HCT116 (cell line): Measurements from ENCODE around the gene LRRC14B. TPM values are rescaled to one million over a fixed set of nuclear protein-coding genes. Genes with fewer than 3 reads are reported as not detected.

ENCODE experiments used
- ATAC-seq: fragments of 200-7000 bp; cut with Tn5 transposase; 2 replicates; pipeline ENCODE4 v1.9.1; 2020; ENCODE audit warnings: mild to moderate bottlenecking, moderate library complexity
- BruUV-seq: library from RNA; stranded (reverse); fragments of 400-500 nt; replicated peaks from 2 replicates; lab custom pipeline; 2021; lab: Mats Ljungman, UMichigan
- CTCF ChIA-PET: fragments of 300-600 bp; sonication (Branson Sonifier 250); formaldehyde crosslinking; loops from one replicate; lab custom pipeline; 2021; ENCODE audit warnings: antibody characterized with exemption; lab: Charles Lee
- POLR2A ChIA-PET: fragments of 300-600, 350-600 bp; sonication (Branson Sonifier 250); formaldehyde crosslinking; loops from one replicate; lab custom pipeline; 2021; ENCODE audit warnings: antibody characterized with exemption; lab: Charles Lee
- RAD21 ChIA-PET, 2 experiments: fragments of 300-600 bp; sonication (Branson Sonifier 250); formaldehyde crosslinking; loops; one replicate each; lab custom pipeline; 2023; ENCODE audit warnings: low total read pairs in 2 of 2; ENCODE audit not compliant: uncharacterized antibody in 2 of 2, unreplicated experiment in 2 of 2, low non-redundant PET in 1 of 2; lab: Charles Lee
- DNase-seq: peaks from one replicate; pipeline ENCODE4 v3.0.0-alpha.2; 2010; ENCODE audit warnings: low read depth, low spot score
- H2AFZ ChIP-seq: fragments of 200-600 bp; shearing (Covaris generic), sonication (generic); 2 replicates; pipeline ENCODE4 v1.6.1; 2017; ENCODE audit warnings: low read depth, mixed run types, mixed read lengths, antibody characterized with exemption, low read length; ENCODE audit not compliant: poor library complexity, severe bottlenecking
- H3K27ac ChIP-seq: 2 replicates; pipeline ENCODE4 v1.5.1; 2012; ENCODE audit warnings: low read depth, low read length
- H3K27me3 ChIP-seq: fragments of 200-600 bp; sonication (generic); 2 replicates; pipeline ENCODE4 v1.6.1; 2016; ENCODE audit warnings: mixed run types, low read length, mixed read lengths; ENCODE audit not compliant: insufficient read depth
- H3K36me3 ChIP-seq, 2 experiments: fragments of 200-500 bp in 1 of 2; fragments of 200-600 bp in 1 of 2; sonication (Bioruptor generic) in 1 of 2; sonication (generic) in 1 of 2; 2 replicates each; pipeline versions ENCODE4 v1.5.1 to v1.6.1; 2014 to 2016; ENCODE audit warnings: low read length in 2 of 2, inconsistent platforms in 1 of 2, mixed read lengths in 1 of 2, mixed run types in 1 of 2; ENCODE audit not compliant: insufficient read depth in 2 of 2, control insufficient read depth in 1 of 2
- H3K4me1 ChIP-seq, 2 experiments: fragments of 200-600 bp in 1 of 2; sonication (generic) in 1 of 2; 2 replicates each; pipeline versions ENCODE4 v1.5.1 to v1.6.1; 2012 to 2017; ENCODE audit warnings: low read length in 2 of 2, inconsistent platforms in 1 of 2, mild to moderate bottlenecking in 1 of 2, mixed read lengths in 1 of 2, mixed run types in 1 of 2, moderate library complexity in 1 of 2; ENCODE audit not compliant: insufficient read depth in 2 of 2, control insufficient read depth in 1 of 2
- H3K4me2 ChIP-seq: fragments of 200-600 bp; sonication (generic); 2 replicates; pipeline ENCODE4 v1.6.1; 2017; ENCODE audit warnings: mixed run types, low read length, mixed read lengths
- H3K4me3 ChIP-seq, 2 experiments: fragments of 200-600 bp in 1 of 2; sonication (generic) in 1 of 2; replicated peaks in 1 of 2; 2 replicates each; pipeline ENCODE4 v1.5.1; 2011 to 2016; ENCODE audit warnings: low read length in 2 of 2, control low read depth in 1 of 2, low read depth in 1 of 2, mild to moderate bottlenecking in 1 of 2, mixed read lengths in 1 of 2, mixed run types in 1 of 2
- H3K79me2 ChIP-seq: fragments of 200-600 bp; sonication (generic); 2 replicates; pipeline ENCODE4 v1.6.1; 2017; ENCODE audit warnings: mild to moderate bottlenecking, mixed run types, low read length, moderate library complexity, mixed read lengths; ENCODE audit not compliant: insufficient read depth
- H3K9ac ChIP-seq: fragments of 200-600 bp; sonication (generic); 2 replicates; pipeline ENCODE4 v1.6.1; 2016; ENCODE audit warnings: low read length, mixed read lengths
- H3K9me2 ChIP-seq: fragments of 200-600 bp; sonication (generic), shearing (Covaris generic); 2 replicates; pipeline ENCODE4 v1.6.1; 2017; ENCODE audit warnings: mixed run types, mild to moderate bottlenecking, moderate library complexity; ENCODE audit not compliant: insufficient read depth
- H3K9me3 ChIP-seq, 2 experiments: fragments of 200-500 bp in 1 of 2; fragments of 200-600 bp in 1 of 2; sonication (Bioruptor generic) in 1 of 2; sonication (generic) in 1 of 2; 2 replicates each; pipeline ENCODE4 v1.6.1; 2014 to 2017; ENCODE audit warnings: low read length in 2 of 2, mixed read lengths in 2 of 2, inconsistent platforms in 1 of 2, low read depth in 1 of 2, mild to moderate bottlenecking in 1 of 2, mixed run types in 1 of 2, moderate library complexity in 1 of 2; ENCODE audit not compliant: control insufficient read depth in 1 of 2, insufficient read depth in 1 of 2
- H4K20me1 ChIP-seq: fragments of 200-600 bp; sonication (generic), shearing (Covaris generic); 2 replicates; pipeline ENCODE4 v1.6.1; 2017; ENCODE audit warnings: mixed run types, mild to moderate bottlenecking, moderate library complexity; ENCODE audit not compliant: insufficient read depth
- CBX3 ChIP-seq: IDR thresholded peaks from 2 replicates; pipeline ENCODE4 v1.6.1; 2012; ENCODE audit warnings: low read depth
- ELF1 ChIP-seq: IDR thresholded peaks from 2 replicates; pipeline ENCODE4 v1.6.1; 2012; ENCODE audit warnings: low read depth, borderline replicate concordance
- FOSL1 ChIP-seq: IDR thresholded peaks from 2 replicates; pipeline ENCODE4 v1.6.1; 2012; ENCODE audit warnings: low read depth
- JUND ChIP-seq: IDR thresholded peaks from 2 replicates; pipeline ENCODE4 v1.6.1; 2012
- TCF7L2 ChIP-seq: IDR thresholded peaks from 2 replicates; pipeline ENCODE4 v1.7.0; 2011; ENCODE audit warnings: borderline replicate concordance, inconsistent platforms; ENCODE audit not compliant: insufficient read depth, insufficient read length; ENCODE audit errors: extremely low read depth
- ZNF274 ChIP-seq: fragments of 200-500 bp; sonication (Bioruptor generic); IDR thresholded peaks from 2 replicates; pipeline ENCODE4 v1.6.1; 2014; ENCODE audit warnings: mild to moderate bottlenecking, low read depth, low read length, inconsistent platforms
- intact Hi-C: fragments of 100-400 bp; cut with micrococcal nuclease; formaldehyde crosslinking; loops from 2 replicates; pipeline ENCODE4 v1.10.0; 2022
- total RNA-seq: library from RNA; stranded (reverse); gene quantifications from one replicate; pipeline ENCODE4 v1.2.1, GENCODE V29; 2021; ENCODE audit not compliant: unreplicated experiment
- TF ChIP-seq, protein P1 (sequence below): IDR thresholded peaks from 2 replicates; pipeline ENCODE4 v1.6.1; 2012; ENCODE audit warnings: low read depth
- TF ChIP-seq, protein P2 (sequence below): IDR thresholded peaks from 2 replicates; pipeline ENCODE4 v1.6.1; 2012

LRRC14B gene
- total RNA-seq, 1 experiment from 2014 or later = not detected

GRCh38 chr5:167511-167910 is 23.8 kb upstream of the LRRC14B start:
- no peak for TF ChIP-seq FOSL1
- no peak for TF ChIP-seq ELF1
- TF ChIP-seq JUND = no peak
- TF ChIP-seq, protein P1, sequence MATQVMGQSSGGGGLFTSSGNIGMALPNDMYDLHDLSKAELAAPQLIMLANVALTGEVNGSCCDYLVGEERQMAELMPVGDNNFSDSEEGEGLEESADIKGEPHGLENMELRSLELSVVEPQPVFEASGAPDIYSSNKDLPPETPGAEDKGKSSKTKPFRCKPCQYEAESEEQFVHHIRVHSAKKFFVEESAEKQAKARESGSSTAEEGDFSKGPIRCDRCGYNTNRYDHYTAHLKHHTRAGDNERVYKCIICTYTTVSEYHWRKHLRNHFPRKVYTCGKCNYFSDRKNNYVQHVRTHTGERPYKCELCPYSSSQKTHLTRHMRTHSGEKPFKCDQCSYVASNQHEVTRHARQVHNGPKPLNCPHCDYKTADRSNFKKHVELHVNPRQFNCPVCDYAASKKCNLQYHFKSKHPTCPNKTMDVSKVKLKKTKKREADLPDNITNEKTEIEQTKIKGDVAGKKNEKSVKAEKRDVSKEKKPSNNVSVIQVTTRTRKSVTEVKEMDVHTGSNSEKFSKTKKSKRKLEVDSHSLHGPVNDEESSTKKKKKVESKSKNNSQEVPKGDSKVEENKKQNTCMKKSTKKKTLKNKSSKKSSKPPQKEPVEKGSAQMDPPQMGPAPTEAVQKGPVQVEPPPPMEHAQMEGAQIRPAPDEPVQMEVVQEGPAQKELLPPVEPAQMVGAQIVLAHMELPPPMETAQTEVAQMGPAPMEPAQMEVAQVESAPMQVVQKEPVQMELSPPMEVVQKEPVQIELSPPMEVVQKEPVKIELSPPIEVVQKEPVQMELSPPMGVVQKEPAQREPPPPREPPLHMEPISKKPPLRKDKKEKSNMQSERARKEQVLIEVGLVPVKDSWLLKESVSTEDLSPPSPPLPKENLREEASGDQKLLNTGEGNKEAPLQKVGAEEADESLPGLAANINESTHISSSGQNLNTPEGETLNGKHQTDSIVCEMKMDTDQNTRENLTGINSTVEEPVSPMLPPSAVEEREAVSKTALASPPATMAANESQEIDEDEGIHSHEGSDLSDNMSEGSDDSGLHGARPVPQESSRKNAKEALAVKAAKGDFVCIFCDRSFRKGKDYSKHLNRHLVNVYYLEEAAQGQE = no peak
- TF ChIP-seq ZNF274 = no peak
- TF ChIP-seq, protein P2, sequence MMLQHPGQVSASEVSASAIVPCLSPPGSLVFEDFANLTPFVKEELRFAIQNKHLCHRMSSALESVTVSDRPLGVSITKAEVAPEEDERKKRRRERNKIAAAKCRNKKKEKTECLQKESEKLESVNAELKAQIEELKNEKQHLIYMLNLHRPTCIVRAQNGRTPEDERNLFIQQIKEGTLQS = no peak
- no peak for TF ChIP-seq CBX3
- no peak for TF ChIP-seq TCF7L2
- intact Hi-C loops = no loop called here
- ATAC-seq = no peak

More at GRCh38 chr5:167511-167910, 23.8 kb upstream of the LRRC14B start:
- Histone ChIP-seq H3K4me2 (no peak overlapping the region), H2AFZ (no peak overlapping the region), H3K36me3 (no peaks in the 10 kb centered on the region), H3K4me1 (peaks cover 0 to 6% of the 10 kb centered on the region in 2 experiments; a peak in 2 of 4 replicates), H3K9me2 (no peaks in the 10 kb centered on the region), H3K79me2 (no peaks in the 10 kb centered on the region), H3K9ac (no peak overlapping the region), H3K4me3 (no peak overlapping the region), H3K9me3 (no peaks in the 10 kb centered on the region), H3K27ac (no peak overlapping the region), H4K20me1 (no peaks in the 10 kb centered on the region), H3K27me3 (no peaks in the 10 kb centered on the region)
- DNase-seq = no peak
- no TSS peak for BruUV-seq
- ChIA-PET RAD21 (no interaction called here), POLR2A (no interaction called here), CTCF (no interaction called here)
